ENCODE results near the gene PLPP3.

The PLPP3 gene

DNA sequence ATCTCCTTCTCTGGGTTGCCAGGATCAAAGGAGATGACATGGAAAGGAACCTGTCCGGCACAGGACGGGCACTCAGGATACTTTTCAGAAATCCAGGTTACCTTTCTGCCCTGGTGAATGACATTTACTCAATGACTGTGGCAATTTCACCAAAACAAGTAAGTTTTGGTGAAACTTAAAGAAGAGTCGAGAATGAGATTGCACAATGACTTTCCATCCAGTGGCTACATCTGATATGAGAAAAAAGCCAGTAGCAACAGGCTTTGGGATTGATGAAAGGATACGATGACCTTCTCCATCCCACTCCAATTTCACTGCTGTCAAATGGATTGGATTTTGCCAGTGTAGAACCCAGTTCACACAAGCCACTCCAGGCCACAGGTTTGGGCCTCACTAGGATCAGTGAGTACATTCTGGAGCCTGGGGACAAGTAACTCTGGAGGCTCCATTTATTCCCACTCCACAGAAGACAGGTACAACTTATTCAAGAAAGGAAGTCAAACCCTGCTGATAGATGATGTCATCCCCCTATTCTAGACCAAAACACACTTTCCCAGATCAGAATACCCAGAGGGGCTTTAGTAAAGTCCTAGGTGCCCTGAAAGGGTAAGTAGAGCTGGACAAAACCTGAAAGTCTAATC lies 63.3 kb downstream of the PLPP3 start:
- TF ChIP-seq CTCF (IDR thresholded peaks at IDR 0.05; ENCODE audit: insufficient read depth, low read depth, low read length, missing control alignments) = no peak
- no peak overlapping the region for H3K4me3 ChIP-seq (ENCODE audit: low read length)
- no peak for DNase-seq (ENCODE audit: low read depth)

- H3K4me3 ChIP-seq (ENCODE audit: low read length) = no peak overlapping the region
- no peak for DNase-seq (ENCODE audit: low read depth)
- TF ChIP-seq CTCF (IDR thresholded peaks at IDR 0.05; ENCODE audit: insufficient read depth, low read depth, low read length, missing control alignments) = no peak
Observed at GRCh38 chr1:56512724-56513494, 66.5 kb downstream of the PLPP3 start.

- no peak for DNase-seq (ENCODE audit: low read depth)
- no peak overlapping the region for H3K4me3 ChIP-seq (ENCODE audit: low read length)
- TF ChIP-seq CTCF (IDR thresholded peaks at IDR 0.05; ENCODE audit: insufficient read depth, low read depth, low read length, missing control alignments) = no peak
Observed at GRCh38 chr1:56511766-56512165, 67.6 kb downstream of the PLPP3 start.

GRCh38 chr1:56511364-56511763 lies 68.0 kb downstream of the PLPP3 start:
- H3K4me3 ChIP-seq (ENCODE audit: low read length) = no peak overlapping the region
- no peak for DNase-seq (ENCODE audit: low read depth)
- TF ChIP-seq CTCF (IDR thresholded peaks at IDR 0.05; ENCODE audit: insufficient read depth, low read depth, low read length, missing control alignments) = no peak

DNA sequence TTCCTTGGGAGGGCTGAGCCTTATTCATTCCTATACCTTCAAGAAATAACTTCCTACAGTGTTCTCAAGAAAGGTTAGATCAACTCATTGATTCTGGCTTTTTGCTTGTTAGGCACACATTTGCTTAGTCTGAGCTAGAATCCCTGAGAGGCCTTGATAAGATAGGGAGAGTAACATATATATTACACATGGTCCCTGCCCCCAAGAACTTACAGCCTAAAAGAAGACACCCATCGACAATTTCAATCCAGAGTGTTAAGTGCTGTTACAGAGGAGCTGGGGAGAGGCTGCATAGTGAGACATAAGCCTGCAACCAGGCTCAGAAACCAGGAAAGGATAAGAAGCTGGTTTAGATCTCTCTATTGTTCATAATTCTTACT lies 68.7 kb downstream of the PLPP3 start:
- no peak overlapping the region for H3K4me3 ChIP-seq (ENCODE audit: low read length)
- no peak for DNase-seq (ENCODE audit: low read depth)
- no peak for TF ChIP-seq CTCF (IDR thresholded peaks at IDR 0.05; ENCODE audit: insufficient read depth, low read depth, low read length, missing control alignments)

- H3K4me3 ChIP-seq (ENCODE audit: low read length) = no peak overlapping the region
- no peak for DNase-seq (ENCODE audit: low read depth)
- no peak for TF ChIP-seq CTCF (IDR thresholded peaks at IDR 0.05; ENCODE audit: insufficient read depth, low read depth, low read length, missing control alignments)
Observed at GRCh38 chr1:56509713-56510641, 69.4 kb downstream of the PLPP3 start.

Measured in epithelial cell of esophagus (primary cell).